Cardiac fibroblast (primary cell): ENCODE measurements around the gene PARVA.

Experiments used
- DNase-seq, 2 donors: peaks; one replicate each; pipeline versions ENCODE4 v3.0.0 to v3.0.0-alpha.2; 2010; ENCODE audit warnings: low read depth in 2 of 2
- H3K4me3 ChIP-seq, 2 donors: replicated peaks in 1 of 2; 1 replicate in 1 of 2; 2 replicates in 1 of 2; pipeline ENCODE4 v1.5.1; 2011; ENCODE audit warnings: low read depth in 2 of 2, low read length in 2 of 2, mild to moderate bottlenecking in 2 of 2, moderate library complexity in 1 of 2
- CTCF ChIP-seq: IDR thresholded peaks from one replicate; pipeline ENCODE4 v1.5.1; 2011; ENCODE audit warnings: low read depth, mild to moderate bottlenecking, low read length, inconsistent platforms

The PARVA gene

DNA sequence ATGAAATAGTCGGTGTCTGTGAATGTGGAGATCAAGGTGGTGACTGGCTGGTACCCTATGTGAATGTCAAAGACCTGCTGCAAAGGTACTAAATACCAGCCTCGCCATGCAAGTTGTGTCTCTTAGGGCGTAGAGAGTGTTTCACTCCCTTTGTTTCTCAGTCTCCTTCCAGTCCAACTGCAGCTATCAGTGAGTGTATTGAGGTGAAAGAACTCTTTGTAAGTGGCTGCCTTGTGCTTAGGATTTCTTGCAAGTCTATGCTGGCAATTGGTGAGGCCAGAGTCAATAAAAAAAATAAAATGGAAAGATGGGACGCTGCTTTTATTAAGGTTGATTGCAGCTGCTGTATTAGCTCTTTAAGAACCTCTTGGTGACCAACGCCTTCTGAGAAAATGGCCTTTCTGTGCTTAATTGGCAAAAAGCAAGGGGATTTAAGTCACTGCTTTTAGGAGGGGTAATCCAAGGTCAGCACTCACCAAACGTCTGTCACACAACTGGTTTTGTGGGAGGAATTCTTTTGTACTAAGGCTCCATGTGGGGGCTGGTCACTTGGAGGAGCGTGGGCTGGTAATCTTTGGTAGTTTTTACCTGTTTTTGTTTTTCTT lies 95.1 kb downstream of the PARVA start:
- no peak overlapping the region for H3K4me3 ChIP-seq
- no peak for TF ChIP-seq CTCF
- peak in 1 of 2 donors; percentile 15 for DNase-seq

- TF ChIP-seq CTCF, result no peak
- H3K4me3 ChIP-seq, result no peak overlapping the region
- no peak for DNase-seq
Observed at GRCh38 chr11:12473381-12473780, 96.0 kb downstream of the PARVA start.

DNA sequence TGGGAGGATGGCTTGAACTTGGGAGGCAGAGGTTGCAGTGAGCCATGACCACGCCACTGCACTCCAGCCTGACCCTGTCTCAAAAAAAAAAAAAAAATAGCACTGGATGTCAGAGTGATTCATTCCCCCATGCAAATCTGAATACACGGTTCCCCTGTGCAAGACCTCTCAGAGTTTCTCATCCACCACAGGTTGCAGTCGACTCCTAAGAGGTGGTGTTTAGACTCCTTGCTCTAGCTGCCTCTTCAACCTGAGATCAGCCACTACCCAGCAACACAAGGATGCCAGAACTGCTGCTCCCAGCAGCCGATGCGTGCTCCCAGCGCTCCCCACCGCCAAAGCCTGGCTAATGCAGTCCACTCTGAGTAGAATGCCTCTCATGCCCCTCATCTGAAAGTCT lies 97.5 kb downstream of the PARVA start:
- DNase-seq, result no peak
- TF ChIP-seq CTCF, result no peak
- H3K4me3 ChIP-seq, result no peak overlapping the region

- peak; percentile 55 to 61 for DNase-seq
- TF ChIP-seq CTCF, result no peak
- H3K4me3 ChIP-seq, result no peak overlapping the region
Observed at GRCh38 chr11:12478743-12479142, 101.4 kb downstream of the PARVA start.

GRCh38 chr11:12480401-12480800 lies 103.0 kb downstream of the PARVA start:
- TF ChIP-seq CTCF, result no peak
- H3K4me3 ChIP-seq, result no peak overlapping the region
- no peak for DNase-seq

DNA sequence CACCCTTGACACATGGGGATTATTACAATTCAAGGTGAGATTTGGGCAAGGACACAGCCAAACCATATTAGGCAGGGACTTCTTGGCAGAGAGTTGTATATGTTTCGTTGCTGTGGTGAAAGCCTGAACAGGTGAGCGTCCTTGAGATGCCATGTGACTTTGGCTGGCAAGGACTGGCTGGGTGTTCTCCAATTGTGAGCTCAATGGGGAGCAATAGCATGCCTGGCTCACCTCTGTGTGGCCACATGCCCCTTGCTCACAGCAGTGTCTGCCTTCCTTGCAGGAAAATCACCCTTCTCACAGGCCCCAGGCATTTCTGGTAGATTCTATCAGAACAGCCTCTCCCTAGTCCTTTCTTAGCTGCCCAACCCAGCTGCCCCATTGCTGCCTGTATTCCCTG lies 105.5 kb downstream of the PARVA start:
- TF ChIP-seq CTCF, result no peak
- no peak for DNase-seq
- H3K4me3 ChIP-seq, result no peak overlapping the region

DNA sequence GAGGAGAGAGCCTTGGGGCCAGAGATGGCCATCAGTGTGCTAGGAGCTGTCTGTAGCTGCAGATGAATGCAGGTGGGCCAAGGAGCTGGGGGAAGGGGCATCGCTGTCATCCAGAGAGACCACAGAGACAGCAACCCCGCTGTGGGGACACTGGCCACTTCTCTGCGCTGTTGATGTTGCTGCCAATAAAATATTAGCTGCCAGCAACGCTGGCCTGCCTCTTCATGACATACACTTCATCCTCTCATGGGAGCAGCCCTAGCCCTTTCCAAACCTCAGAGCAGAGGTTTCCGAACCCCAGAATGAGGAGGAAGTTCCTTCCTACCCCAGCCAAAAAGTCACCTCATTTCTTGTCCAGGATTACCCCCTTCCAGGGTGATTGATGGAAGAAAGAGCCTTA lies 106.2 kb downstream of the PARVA start:
- no peak for TF ChIP-seq CTCF
- H3K4me3 ChIP-seq, result no peak overlapping the region
- no peak for DNase-seq
